Astrocyte (in vitro differentiated cells and primary cell): Measurements from ENCODE around the gene DCDC2C.

Experiments
- CTCF ChIP-seq: IDR thresholded peaks from 2 replicates; pipeline ENCODE4 v1.5.1; 2011; ENCODE audit warnings: low read depth, mild to moderate bottlenecking, inconsistent platforms, low read length, moderate library complexity; ENCODE audit not compliant: insufficient read depth
- EZH2 ChIP-seq: IDR thresholded peaks from 2 replicates; pipeline ENCODE4 v1.6.1; 2012; ENCODE audit warnings: mild to moderate bottlenecking, low read length, inconsistent platforms; ENCODE audit not compliant: insufficient read depth

- TF ChIP-seq CTCF: no peak
- TF ChIP-seq EZH2: no peak
Measured at GRCh38 chr2:3871002-3871401, 167.6 kb downstream of the DCDC2C start.
